A673 (cell line): ENCODE data around the gene DTX2.

Source experiments
- EZH2 ChIP-seq: fragments of 200-600 bp; sonication (generic); IDR thresholded peaks from 2 replicates; pipeline ENCODE4 v1.6.1; 2017; ENCODE audit warnings: borderline replicate concordance, low read depth, mild to moderate bottlenecking, mixed read lengths, antibody characterized with exemption, low read length; ENCODE audit not compliant: poor library complexity, severe bottlenecking
- TF ChIP-seq, protein P1 (sequence below): fragments of 300-800, 200-600 bp; sonication (generic); conservative IDR thresholded peaks from 2 replicates; pipeline ENCODE4 v1.5.1; 2017; ENCODE audit warnings: low read depth, mild to moderate bottlenecking, antibody characterized with exemption, low read length, moderate library complexity, mixed read lengths

DNA sequence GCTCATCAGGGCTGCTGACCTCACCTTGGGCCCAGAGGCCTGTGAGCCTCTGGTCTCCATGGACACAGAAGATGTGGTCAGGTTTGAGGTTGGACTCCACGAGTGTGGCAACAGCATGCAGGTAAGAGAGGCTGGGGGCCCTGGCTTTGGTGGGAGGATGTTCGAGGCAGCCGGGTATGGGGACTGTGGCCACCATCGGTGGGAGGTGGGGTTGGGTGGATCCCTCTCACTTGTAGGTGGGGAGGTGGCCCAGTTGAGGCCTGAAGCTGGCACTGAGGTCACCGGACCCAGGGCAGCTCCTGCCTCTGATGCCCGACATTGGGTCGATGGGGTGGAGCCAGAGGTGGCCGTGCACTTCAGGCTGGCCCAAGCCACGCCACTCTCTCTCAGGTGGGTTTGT, 36.4 kb upstream of the DTX2 start:
- TF ChIP-seq, protein P1, sequence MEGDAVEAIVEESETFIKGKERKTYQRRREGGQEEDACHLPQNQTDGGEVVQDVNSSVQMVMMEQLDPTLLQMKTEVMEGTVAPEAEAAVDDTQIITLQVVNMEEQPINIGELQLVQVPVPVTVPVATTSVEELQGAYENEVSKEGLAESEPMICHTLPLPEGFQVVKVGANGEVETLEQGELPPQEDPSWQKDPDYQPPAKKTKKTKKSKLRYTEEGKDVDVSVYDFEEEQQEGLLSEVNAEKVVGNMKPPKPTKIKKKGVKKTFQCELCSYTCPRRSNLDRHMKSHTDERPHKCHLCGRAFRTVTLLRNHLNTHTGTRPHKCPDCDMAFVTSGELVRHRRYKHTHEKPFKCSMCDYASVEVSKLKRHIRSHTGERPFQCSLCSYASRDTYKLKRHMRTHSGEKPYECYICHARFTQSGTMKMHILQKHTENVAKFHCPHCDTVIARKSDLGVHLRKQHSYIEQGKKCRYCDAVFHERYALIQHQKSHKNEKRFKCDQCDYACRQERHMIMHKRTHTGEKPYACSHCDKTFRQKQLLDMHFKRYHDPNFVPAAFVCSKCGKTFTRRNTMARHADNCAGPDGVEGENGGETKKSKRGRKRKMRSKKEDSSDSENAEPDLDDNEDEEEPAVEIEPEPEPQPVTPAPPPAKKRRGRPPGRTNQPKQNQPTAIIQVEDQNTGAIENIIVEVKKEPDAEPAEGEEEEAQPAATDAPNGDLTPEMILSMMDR = no peak
- TF ChIP-seq EZH2 = no peak
